Activated T-cell treated with anti-CD3 and anti-CD28 coated beads, Interleukin-2, amount 50 U/mL, for 24 hours (primary cell): Measurements from ENCODE around the gene FAM3A.
"Not testable (repeated sequence)": the region's sequence is repeated elsewhere in the genome, so short reads cannot be mapped to it uniquely, and the experiment has no call there.

Experiments used
- DNase-seq: peaks from one replicate; pipeline ENCODE4 v3.0.0-alpha.2; 2020
- H3K27ac Mint-ChIP-seq: 2 replicates; pipeline ENCODE4 v1.8.0; 2020; ENCODE audit warnings: mild to moderate bottlenecking, mixed read lengths
- H3K27me3 Mint-ChIP-seq: 2 replicates; pipeline ENCODE4 v1.8.0; 2020; ENCODE audit warnings: mixed read lengths
- H3K36me3 Mint-ChIP-seq: 2 replicates; pipeline ENCODE4 v1.8.0; 2020; ENCODE audit warnings: low read depth, mixed read lengths
- H3K4me1 Mint-ChIP-seq: 2 replicates; pipeline ENCODE4 v1.8.0; 2020; ENCODE audit warnings: low read depth, mixed read lengths
- H3K4me3 Mint-ChIP-seq: 2 replicates; pipeline ENCODE4 v1.8.0; 2020; ENCODE audit warnings: mild to moderate bottlenecking, moderate library complexity, mixed read lengths
- H3K9me3 Mint-ChIP-seq: 2 replicates; pipeline ENCODE4 v1.8.0; 2020; ENCODE audit warnings: mixed read lengths

FAM3A gene, protein sequence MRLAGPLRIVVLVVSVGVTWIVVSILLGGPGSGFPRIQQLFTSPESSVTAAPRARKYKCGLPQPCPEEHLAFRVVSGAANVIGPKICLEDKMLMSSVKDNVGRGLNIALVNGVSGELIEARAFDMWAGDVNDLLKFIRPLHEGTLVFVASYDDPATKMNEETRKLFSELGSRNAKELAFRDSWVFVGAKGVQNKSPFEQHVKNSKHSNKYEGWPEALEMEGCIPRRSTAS

DNA sequence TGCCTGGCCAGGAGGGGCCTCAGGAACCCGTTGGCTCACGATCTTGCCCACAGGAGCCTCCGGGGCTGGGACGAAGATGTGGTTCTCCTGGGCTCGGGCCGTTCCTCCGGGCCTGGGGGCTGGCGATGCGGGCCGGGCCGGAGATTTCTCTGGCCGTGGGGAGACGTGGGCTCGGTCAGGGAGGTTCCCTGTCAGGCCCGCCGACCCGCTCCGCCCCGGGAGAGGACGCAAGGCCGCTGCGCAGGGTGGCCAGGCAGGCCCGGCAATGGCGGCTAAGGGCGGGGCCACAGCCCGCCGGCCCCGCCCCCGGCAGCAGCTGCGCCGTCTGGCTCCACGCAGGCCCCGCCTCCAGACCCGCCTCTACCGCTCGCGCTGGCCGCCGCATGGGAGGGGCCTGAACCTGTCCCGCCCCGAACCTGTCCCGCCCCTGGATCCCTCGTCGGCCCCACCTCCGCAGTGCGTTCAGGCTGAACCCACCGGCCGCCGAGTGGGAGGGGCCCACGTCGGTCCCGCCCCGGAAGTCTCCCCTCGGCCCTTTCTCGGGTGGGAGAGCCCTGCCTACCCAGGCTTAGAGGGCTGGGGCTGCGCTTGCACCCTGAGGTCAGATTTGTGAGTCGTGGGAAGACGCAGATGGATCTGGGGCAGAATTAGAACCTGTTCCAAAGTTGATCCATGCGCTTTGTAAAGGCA is at the start of gene FAM3A:
TSS of gene FAM3A (minus strand) at position 267 of the 690 bp plus-strand sequence. CDS start 460 bp downstream, outside the sequence.
- H3K9me3 Mint-ChIP-seq, result no peaks in the 10 kb centered on the region
- H3K4me3 Mint-ChIP-seq, result peak within 1 kb of the TSS; percentile 84
- peak; percentile 96 for DNase-seq
- peaks cover 21% of the 10 kb centered on the region for H3K27me3 Mint-ChIP-seq
- H3K4me1 Mint-ChIP-seq, result peaks cover 28% of the 10 kb centered on the region
- peak within 1 kb of the TSS; percentile 90 for H3K27ac Mint-ChIP-seq
- peaks cover 14% of the 10 kb centered on the region for H3K36me3 Mint-ChIP-seq

- H3K9me3 Mint-ChIP-seq, H3K4me1 Mint-ChIP-seq: not testable (repeated sequence)
These were observed 46.3 kb upstream of the FAM3A start for GRCh38 chrX:154562295-154562694.

DNA sequence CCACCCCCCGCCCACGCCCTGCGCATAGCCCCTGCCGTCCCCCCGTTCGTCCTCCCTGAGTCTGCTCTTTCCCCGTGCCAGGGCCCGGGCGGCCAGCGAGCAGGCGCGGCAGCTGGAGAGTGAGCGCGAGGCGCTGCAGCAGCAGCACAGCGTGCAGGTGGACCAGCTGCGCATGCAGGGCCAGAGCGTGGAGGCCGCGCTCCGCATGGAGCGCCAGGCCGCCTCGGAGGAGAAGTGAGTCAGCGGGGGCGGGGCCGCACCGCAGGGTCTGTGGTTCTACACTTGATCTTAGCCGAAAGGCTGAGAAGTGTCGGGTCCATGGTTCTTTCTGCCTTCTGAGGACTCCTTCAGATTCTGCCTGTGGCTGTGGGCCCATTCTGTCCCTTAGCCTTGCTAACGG is 44.3 kb upstream of the FAM3A start:
- not testable (repeated sequence) for H3K9me3 Mint-ChIP-seq, H3K27ac Mint-ChIP-seq, H3K4me1 Mint-ChIP-seq, H3K27me3 Mint-ChIP-seq, H3K36me3 Mint-ChIP-seq, H3K4me3 Mint-ChIP-seq, DNase-seq

More at GRCh38 chrX:154562295-154562694, 46.3 kb upstream of the FAM3A start:
- H3K27ac Mint-ChIP-seq, H3K36me3 Mint-ChIP-seq, H3K4me3 Mint-ChIP-seq, DNase-seq, H3K27me3 Mint-ChIP-seq: not testable (repeated sequence)

GRCh38 chrX:154558896-154559295 is 42.9 kb upstream of the FAM3A start:
- not testable (repeated sequence) for H3K4me1 Mint-ChIP-seq, H3K9me3 Mint-ChIP-seq, DNase-seq, H3K27me3 Mint-ChIP-seq, H3K27ac Mint-ChIP-seq, H3K4me3 Mint-ChIP-seq
- H3K36me3 Mint-ChIP-seq, result peaks cover 12% of the 10 kb centered on the region

DNA sequence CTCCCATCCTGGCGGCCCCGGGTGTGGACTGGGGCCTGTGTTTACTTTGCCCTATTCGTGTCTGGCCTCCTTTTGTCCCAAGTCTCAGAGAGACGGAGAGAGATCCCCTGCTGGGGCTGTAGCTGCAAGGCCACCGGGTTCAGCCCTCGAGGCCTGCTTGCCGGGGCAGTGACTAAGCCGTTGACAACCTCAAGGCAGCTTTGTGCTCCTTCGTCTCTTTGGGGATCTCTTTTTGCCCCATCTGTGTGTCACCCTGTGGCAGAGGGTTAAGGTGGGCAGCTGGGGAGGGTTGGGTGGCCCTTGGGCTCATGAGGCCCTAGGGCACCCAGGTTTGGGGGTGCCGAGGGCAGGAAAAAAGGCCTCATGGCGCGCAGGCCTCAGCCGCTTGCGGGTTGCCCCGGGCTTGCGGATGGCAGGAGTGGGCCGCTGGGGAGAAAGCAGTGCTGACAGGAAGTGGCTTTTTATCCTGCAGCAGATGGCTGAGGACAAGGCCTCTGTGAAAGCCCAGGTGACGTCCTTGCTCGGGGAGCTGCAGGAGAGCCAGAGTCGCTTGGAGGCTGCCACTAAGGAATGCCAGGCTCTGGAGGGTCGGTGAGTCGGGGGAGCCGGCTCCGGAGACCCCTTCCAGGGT is 42.1 kb upstream of the FAM3A start:
- not testable (repeated sequence) for H3K4me3 Mint-ChIP-seq, H3K9me3 Mint-ChIP-seq, H3K27ac Mint-ChIP-seq, DNase-seq, H3K4me1 Mint-ChIP-seq, H3K27me3 Mint-ChIP-seq
- peaks cover 19% of the 10 kb centered on the region for H3K36me3 Mint-ChIP-seq

- Mint-ChIP-seq H3K27ac (peak overlapping the region; percentile 63), H3K27me3 (peaks cover 25% of the 10 kb centered on the region), H3K36me3 (peaks cover 52% of the 10 kb centered on the region), H3K4me1 (peaks cover 32% of the 10 kb centered on the region)
- not testable (repeated sequence) for H3K9me3 Mint-ChIP-seq, DNase-seq, H3K4me3 Mint-ChIP-seq
These were observed 36.2 kb upstream of the FAM3A start for GRCh38 chrX:154552112-154552806.

DNA sequence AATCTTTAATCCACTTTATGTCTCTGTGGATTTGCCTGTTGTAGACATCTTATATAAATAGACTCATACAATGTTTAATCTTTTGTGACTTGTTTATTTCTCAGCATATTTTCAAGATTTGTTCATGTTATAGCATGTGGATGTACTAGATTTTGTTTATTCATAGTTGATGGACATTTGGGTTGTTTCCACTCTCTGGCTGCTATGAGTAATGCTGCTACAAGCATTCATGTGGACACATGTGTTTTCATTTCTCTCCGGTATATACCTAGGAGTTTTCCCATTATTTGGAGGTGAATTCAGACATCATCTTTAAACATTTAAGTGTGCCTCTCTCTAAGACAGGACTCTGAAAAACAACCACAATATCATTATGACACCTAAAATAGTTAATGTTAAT is 33.7 kb upstream of the FAM3A start:
- H3K4me1 Mint-ChIP-seq, result peaks cover 47% of the 10 kb centered on the region
- no peak for DNase-seq
- H3K27me3 Mint-ChIP-seq, result peaks cover 25% of the 10 kb centered on the region
- H3K27ac Mint-ChIP-seq, result peak overlapping the region; percentile 73
- peak overlapping the region; percentile 83 for H3K4me3 Mint-ChIP-seq
- peaks cover 60% of the 10 kb centered on the region for H3K36me3 Mint-ChIP-seq
- H3K9me3 Mint-ChIP-seq, result no peaks in the 10 kb centered on the region

DNA sequence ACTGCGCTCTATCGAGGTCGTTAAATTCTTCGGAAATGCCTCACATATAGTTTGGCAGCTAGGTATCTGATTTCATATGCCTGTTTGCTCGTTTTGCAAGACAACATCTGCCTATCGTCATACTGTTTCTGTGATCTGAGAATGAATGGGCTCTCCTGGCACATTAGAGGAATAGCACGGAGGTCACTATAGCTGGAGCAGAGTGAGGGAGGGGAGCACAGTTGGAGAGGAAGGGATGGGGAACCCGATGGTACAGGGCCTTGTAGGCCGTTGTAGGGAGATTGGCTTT is 31.9 kb upstream of the FAM3A start:
- no peak for DNase-seq
- Mint-ChIP-seq H3K36me3 (peaks cover 62% of the 10 kb centered on the region), H3K9me3 (no peaks in the 10 kb centered on the region), H3K4me1 (peaks cover 51% of the 10 kb centered on the region), H3K4me3 (peak overlapping the region; percentile 83), H3K27me3 (peaks cover 19% of the 10 kb centered on the region), H3K27ac (peak overlapping the region; percentile 97)

- H3K4me1 Mint-ChIP-seq, result peaks cover 56% of the 10 kb centered on the region
These were observed 31.4 kb upstream of the FAM3A start, which contains the start of gene IKBKG for GRCh38 chrX:154547245-154548027. Gene IKBKG (plus strand): TSS chrX:154547620. CDS start chrX:154552003, 4,383 bp downstream.

DNA sequence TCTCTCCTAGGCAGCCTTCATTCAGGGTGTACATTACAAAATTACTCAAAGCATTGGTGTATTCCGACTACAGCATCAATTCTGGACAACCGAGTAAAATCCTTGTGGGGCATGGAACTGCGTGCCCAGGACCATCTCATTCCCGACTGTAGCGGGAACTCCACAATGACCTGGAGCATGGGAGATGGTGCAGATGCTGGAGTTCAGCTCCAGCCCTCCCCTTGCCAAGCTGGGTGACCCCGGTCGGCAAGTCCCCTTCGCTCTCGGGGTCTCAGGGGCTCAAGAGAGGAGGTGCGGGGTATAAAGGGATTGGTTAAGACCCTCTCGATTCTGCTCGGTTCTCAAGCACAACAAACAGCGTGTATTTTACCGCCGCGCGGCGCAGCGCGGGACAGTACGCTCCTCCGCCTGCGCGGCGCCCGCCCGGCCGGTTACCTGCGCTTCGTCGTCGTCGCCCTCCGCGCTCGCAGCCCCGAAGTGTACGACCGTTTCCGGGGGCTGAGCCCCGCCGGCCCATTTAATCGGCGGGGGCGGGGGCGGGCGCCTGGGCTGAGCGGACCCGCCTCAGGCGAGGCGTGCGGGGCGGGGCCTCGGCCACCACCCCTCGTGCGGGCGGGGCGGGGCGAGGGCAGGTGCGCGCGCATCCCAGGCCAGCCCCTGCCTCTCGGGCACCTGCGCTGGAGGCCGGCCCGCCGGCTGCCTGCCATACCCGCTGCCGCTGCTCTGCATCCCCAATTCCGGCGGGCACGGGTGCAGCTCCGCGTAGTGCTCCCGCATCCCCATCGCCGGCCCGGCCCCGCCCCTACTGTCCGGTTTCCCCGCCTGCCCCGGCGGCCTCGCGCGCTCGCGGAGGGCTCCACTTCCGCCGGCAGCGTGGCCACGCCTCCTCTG is 30.6 kb upstream of the FAM3A start, which contains the start of gene G6PD:
TSS of gene G6PD (minus strand) at position 493 of the 891 bp plus-strand sequence. CDS start 691 bp downstream, outside the sequence.
- no peak for DNase-seq
- H3K4me3 Mint-ChIP-seq, result peak within 1 kb of the TSS; percentile 83
- H3K36me3 Mint-ChIP-seq, result peaks cover 66% of the 10 kb centered on the region
- peak within 1 kb of the TSS; percentile 97 for H3K27ac Mint-ChIP-seq
- peaks cover 16% of the 10 kb centered on the region for H3K27me3 Mint-ChIP-seq
- H3K9me3 Mint-ChIP-seq, result no peaks in the 10 kb centered on the region
- H3K4me1 Mint-ChIP-seq, result peaks cover 59% of the 10 kb centered on the region

More at GRCh38 chrX:154547245-154548027, 31.4 kb upstream of the FAM3A start, which contains the start of gene IKBKG:
- Mint-ChIP-seq H3K9me3 (no peaks in the 10 kb centered on the region), H3K4me3 (peak within 1 kb of the TSS; percentile 83), H3K36me3 (peaks cover 66% of the 10 kb centered on the region), H3K27ac (peak within 1 kb of the TSS; percentile 97), H3K27me3 (peaks cover 22% of the 10 kb centered on the region)
- DNase-seq, result peak; percentile 94

DNA sequence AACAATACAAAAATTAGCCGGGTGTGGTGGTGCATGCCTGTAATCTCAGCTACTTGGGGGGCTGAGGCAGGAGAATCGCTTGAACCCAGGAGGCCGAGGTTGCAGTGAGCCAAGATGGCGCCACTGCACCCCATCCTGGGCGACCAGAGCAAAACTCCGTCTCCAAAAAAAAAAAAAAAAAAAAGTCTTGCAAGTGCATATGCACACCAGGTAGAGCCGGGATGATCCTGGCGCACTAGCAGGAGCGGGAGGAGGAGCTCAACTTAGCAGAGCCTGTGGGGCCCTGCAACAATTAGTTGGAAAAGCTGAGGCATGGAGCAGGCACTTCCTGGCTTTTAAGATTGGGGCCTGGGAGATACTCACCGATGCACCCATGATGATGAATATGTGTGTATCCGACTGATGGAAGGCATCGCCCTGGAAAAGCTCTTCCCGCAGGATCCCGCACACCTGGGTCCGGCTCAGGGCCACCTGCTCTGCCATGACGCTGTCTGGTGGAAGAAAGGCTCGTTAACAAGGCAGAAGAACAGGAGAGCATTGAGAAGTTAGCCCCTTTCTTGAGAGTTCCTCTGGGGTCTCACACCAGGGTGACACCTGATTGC is 29.7 kb upstream of the FAM3A start:
- H3K4me3 Mint-ChIP-seq, result peak overlapping the region; percentile 78
- H3K27ac Mint-ChIP-seq, result peak overlapping the region; percentile 78
- peaks cover 14% of the 10 kb centered on the region for H3K27me3 Mint-ChIP-seq
- peaks cover 68% of the 10 kb centered on the region for H3K36me3 Mint-ChIP-seq
- peaks cover 61% of the 10 kb centered on the region for H3K4me1 Mint-ChIP-seq
- no peak for DNase-seq
- no peaks in the 10 kb centered on the region for H3K9me3 Mint-ChIP-seq

- Mint-ChIP-seq H3K36me3 (peaks cover 68% of the 10 kb centered on the region), H3K27ac (peak overlapping the region; percentile 95), H3K4me1 (peaks cover 60% of the 10 kb centered on the region), H3K4me3 (peak overlapping the region; percentile 74), H3K9me3 (no peaks in the 10 kb centered on the region), H3K27me3 (peaks cover 24% of the 10 kb centered on the region)
- DNase-seq, result peak; percentile 59
These were observed 26.8 kb upstream of the FAM3A start for GRCh38 chrX:154542723-154543424.
